IMR-90 (cell line): ENCODE results near the gene NPTN. TPM values are rescaled to one million over a fixed set of nuclear protein-coding genes. Genes with fewer than 3 reads are reported as not detected.

Experiments used
- ATAC-seq: fragments of 200-7000 bp; cut with Tn5 transposase; 2 replicates; pipeline ENCODE4 v1.9.1; 2020; ENCODE audit warnings: low read depth, mild to moderate bottlenecking, moderate library complexity
- BruUV-seq: library from RNA; stranded (reverse); fragments of 400-500 nt; replicated peaks from 2 replicates; lab custom pipeline; 2021; lab: Mats Ljungman, UMichigan
- CTCF ChIA-PET: fragments of 300-600 bp; formaldehyde crosslinking; extraction: SDS; loops from one replicate; lab custom pipeline; 2021; ENCODE audit warnings: antibody characterized with exemption; lab: Yijun Ruan, JAX
- POLR2A ChIA-PET: fragments of 300-600 bp; sonication (Branson Sonifier 250); formaldehyde crosslinking; loops from one replicate; lab custom pipeline; 2022; ENCODE audit warnings: antibody characterized with exemption; ENCODE audit not compliant: unreplicated experiment; lab: Charles Lee
- DNase-seq: peaks from one replicate; pipeline ENCODE4 v3.0.0; 2013
- H2AFZ ChIP-seq: replicated peaks from 2 replicates; pipeline ENCODE3; 2013; ENCODE audit warnings: low read length, mild to moderate bottlenecking; ENCODE audit not compliant: poor library complexity
- H2AK5ac ChIP-seq: 2 replicates; pipeline ENCODE4 v1.6.1; 2013; ENCODE audit warnings: low read depth, low read length, inconsistent platforms
- H2AK9ac ChIP-seq: replicated peaks from 2 replicates; pipeline ENCODE3; 2013; ENCODE audit warnings: mild to moderate bottlenecking, low read depth, low read length, moderate library complexity; ENCODE audit not compliant: poor library complexity
- H2BK120ac ChIP-seq: 2 replicates; pipeline ENCODE4 v1.6.1; 2013; ENCODE audit warnings: low read depth, low read length, inconsistent platforms
- H2BK15ac ChIP-seq: 3 replicates; pipeline ENCODE4 v1.6.1; 2013; ENCODE audit warnings: low read depth, low read length, inconsistent platforms
- H2BK20ac ChIP-seq: 2 replicates; pipeline ENCODE4 v1.6.1; 2013; ENCODE audit warnings: low read depth, mild to moderate bottlenecking, inconsistent platforms, low read length, moderate library complexity
- H2BK5ac ChIP-seq: 2 replicates; pipeline ENCODE4 v1.6.1; 2013; ENCODE audit warnings: mild to moderate bottlenecking, low read depth, low read length, inconsistent platforms; ENCODE audit not compliant: poor library complexity, severe bottlenecking
- H3K14ac ChIP-seq: replicated peaks from 2 replicates; pipeline ENCODE4 v1.6.1; 2013; ENCODE audit warnings: low read depth, low read length, inconsistent platforms
- H3K18ac ChIP-seq: 2 replicates; pipeline ENCODE4 v1.6.1; 2013; ENCODE audit warnings: low read depth, low read length, control low read depth
- H3K23ac ChIP-seq: 2 replicates; pipeline ENCODE4 v1.6.1; 2013; ENCODE audit warnings: low read depth, low read length, inconsistent platforms
- H3K27ac ChIP-seq: 2 replicates; pipeline ENCODE4 v1.5.1; 2013; ENCODE audit warnings: mild to moderate bottlenecking, control low read depth, low read length; ENCODE audit not compliant: insufficient read depth
- H3K27me3 ChIP-seq: 2 replicates; pipeline ENCODE4 v1.6.1; 2013; ENCODE audit warnings: low read length; ENCODE audit not compliant: control insufficient read depth, insufficient read depth
- H3K36me3 ChIP-seq: 2 replicates; pipeline ENCODE4 v1.6.1; 2013; ENCODE audit warnings: low read length, mixed read lengths; ENCODE audit not compliant: control insufficient read depth, insufficient read depth
- H3K4ac ChIP-seq: 2 replicates; pipeline ENCODE4 v1.6.1; 2013; ENCODE audit warnings: low read depth, low read length, inconsistent platforms
- H3K4me1 ChIP-seq: 2 replicates; pipeline ENCODE4 v1.6.1; 2013; ENCODE audit warnings: low read length, mixed read lengths; ENCODE audit not compliant: control insufficient read depth, insufficient read depth
- H3K4me2 ChIP-seq: 2 replicates; pipeline ENCODE4 v1.6.1; 2013; ENCODE audit warnings: low read depth, mild to moderate bottlenecking, control low read depth, low read length, moderate library complexity
- H3K4me3 ChIP-seq: 2 replicates; pipeline ENCODE4 v1.5.1; 2013; ENCODE audit warnings: low read depth, mild to moderate bottlenecking, control low read depth, low read length, moderate library complexity; ENCODE audit not compliant: insufficient read depth
- H3K56ac ChIP-seq: 2 replicates; pipeline ENCODE4 v1.6.1; 2013; ENCODE audit warnings: low read length, inconsistent platforms; ENCODE audit not compliant: insufficient read depth; ENCODE audit errors: extremely low read depth
- H3K79me1 ChIP-seq, 2 experiments: 2 replicates each; pipeline ENCODE4 v1.6.1; 2013; ENCODE audit warnings: low read length in 2 of 2, inconsistent platforms in 1 of 2, low read depth in 1 of 2
- H3K9ac ChIP-seq: 2 replicates; pipeline ENCODE4 v1.6.1; 2013; ENCODE audit warnings: low read depth, low read length, control low read depth
- H3K9me1 ChIP-seq: 2 replicates; pipeline ENCODE4 v1.6.1; 2013; ENCODE audit warnings: low read length, inconsistent platforms; ENCODE audit not compliant: insufficient read depth
- H3K9me3 ChIP-seq: 2 replicates; pipeline ENCODE4 v1.6.1; 2013; ENCODE audit warnings: low read length; ENCODE audit not compliant: control insufficient read depth, insufficient read depth
- H4K20me1 ChIP-seq: 2 replicates; pipeline ENCODE4 v1.6.1; 2013; ENCODE audit warnings: low read length, inconsistent platforms; ENCODE audit not compliant: insufficient read depth
- H4K5ac ChIP-seq: 2 replicates; pipeline ENCODE4 v1.6.1; 2013; ENCODE audit warnings: mild to moderate bottlenecking, low read depth, low read length, control low read depth
- H4K8ac ChIP-seq, 2 experiments: 2 replicates each; pipeline ENCODE4 v1.6.1; 2013; ENCODE audit warnings: low read depth in 2 of 2, low read length in 2 of 2, control low read depth in 1 of 2, inconsistent platforms in 1 of 2
- H4K91ac ChIP-seq: 2 replicates; pipeline ENCODE4 v1.6.1; 2013; ENCODE audit warnings: low read depth, low read length, inconsistent platforms; ENCODE audit not compliant: insufficient read depth
- WGBS, 2 experiments: methylation state at CpG; one replicate each; pipeline versions ENCODE4 v1.1.5 to v1.1.7; 2013; ENCODE audit warnings: missing lambda C conversion rate in 2 of 2; ENCODE audit not compliant: insufficient read length in 1 of 2; ENCODE audit errors: extremely low coverage in 2 of 2; 5-methylcytosine and 5-hydroxymethylcytosine counted together
- dilution Hi-C: fragments of 300-500 bp; cut with HindIII; formaldehyde crosslinking; loops from one replicate; pipeline ENCODE4 v1.14.3; 2018; ENCODE audit warnings: low sequenced_read_pairs; ENCODE audit not compliant: unreplicated experiment
- in situ Hi-C: fragments of 300-500 bp; cut with MboI; formaldehyde crosslinking; loops from 3 replicates; pipeline ENCODE4 v1.14.3; 2019; ENCODE audit warnings: low sequenced_read_pairs, inconsistent platforms, mixed read lengths
- intact Hi-C: fragments of 100-400 bp; cut with micrococcal nuclease; formaldehyde crosslinking; loops from 2 replicates; pipeline ENCODE4 v1.10.0; 2022
- polyA plus RNA-seq, 3 experiments: library from polyadenylated mRNA; depleted of rRNA; stranded (reverse); fragments of >200 nt; gene quantifications; 2 replicates each; pipeline ENCODE4 v1.2.3, GENCODE V29; 2012; ENCODE audit warnings: low replicate concordance in 1 of 3
- total RNA-seq: library from RNA; depleted of rRNA; stranded (reverse); fragments of >200 nt; gene quantifications from 2 replicates; pipeline ENCODE4 v1.2.3, GENCODE V29; 2012
- TF ChIP-seq, protein P1 (sequence below): fragments of 150-350 bp; IDR thresholded peaks from 2 replicates; pipeline ENCODE4 v1.6.1; 2016; ENCODE audit warnings: low read depth, mild to moderate bottlenecking, low read length, moderate library complexity, borderline replicate concordance

Gene NPTN
- total and polyA plus RNA-seq, 2 of the 4 experiments (the other 2 are of a cell fraction) = 171 to 329 TPM

DNA sequence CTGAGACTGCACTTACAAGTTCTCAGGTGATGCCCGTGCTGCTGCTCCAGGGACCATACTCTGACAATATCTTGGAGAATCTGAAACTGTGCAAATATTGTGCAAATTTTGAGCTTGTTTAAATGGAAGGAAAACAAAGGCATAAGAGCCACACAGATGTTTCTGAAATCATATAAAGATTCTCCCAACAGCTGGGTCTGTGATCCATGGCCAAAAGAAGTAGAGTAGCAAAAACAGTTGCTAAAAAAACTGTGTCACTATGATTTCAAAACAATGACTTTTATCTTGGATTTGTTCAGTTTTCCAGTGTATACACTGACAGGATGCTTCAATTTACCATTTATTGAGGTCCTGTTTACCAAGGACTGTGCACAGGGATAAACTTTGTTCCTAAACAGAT is 25.3 kb downstream of the NPTN start:
- no peak overlapping the region for H3K9ac ChIP-seq
- no peaks in the 10 kb centered on the region for H3K36me3 ChIP-seq
- no peak overlapping the region for H3K18ac ChIP-seq
- no peak overlapping the region for H3K4me3 ChIP-seq
- H3K23ac ChIP-seq = no peak overlapping the region; the same call in 1 of the 2 replicates
- no peak overlapping the region for H2BK20ac ChIP-seq
- in situ Hi-C loops (no loop called here), intact Hi-C loops (loop anchor here (2.0 kb wide), 1 partner anchor 13 kb away; no protein-coding TSS in a partner anchor), dilution Hi-C loops (no loop called here)
- H3K27me3 ChIP-seq = no peaks in the 10 kb centered on the region
- no peak overlapping the region for H2BK15ac ChIP-seq
- no peak overlapping the region for H2BK120ac ChIP-seq
- H4K91ac ChIP-seq = no peak overlapping the region
- no peak overlapping the region for H3K14ac ChIP-seq
- ATAC-seq (no peak), DNase-seq (no peak)
- POLR2A ChIA-PET = no interaction called here
- H2AFZ ChIP-seq = no peak overlapping the region
- H3K56ac ChIP-seq = no peak overlapping the region
- H3K79me1 ChIP-seq = peaks cover 14 to 78% of the 10 kb centered on the region in 2 experiments
- no peak overlapping the region for H4K8ac ChIP-seq
- no peak overlapping the region for H2BK5ac ChIP-seq
- H4K5ac ChIP-seq = no peak overlapping the region
- TF ChIP-seq, protein P1, sequence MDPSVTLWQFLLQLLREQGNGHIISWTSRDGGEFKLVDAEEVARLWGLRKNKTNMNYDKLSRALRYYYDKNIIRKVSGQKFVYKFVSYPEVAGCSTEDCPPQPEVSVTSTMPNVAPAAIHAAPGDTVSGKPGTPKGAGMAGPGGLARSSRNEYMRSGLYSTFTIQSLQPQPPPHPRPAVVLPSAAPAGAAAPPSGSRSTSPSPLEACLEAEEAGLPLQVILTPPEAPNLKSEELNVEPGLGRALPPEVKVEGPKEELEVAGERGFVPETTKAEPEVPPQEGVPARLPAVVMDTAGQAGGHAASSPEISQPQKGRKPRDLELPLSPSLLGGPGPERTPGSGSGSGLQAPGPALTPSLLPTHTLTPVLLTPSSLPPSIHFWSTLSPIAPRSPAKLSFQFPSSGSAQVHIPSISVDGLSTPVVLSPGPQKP = no peak
- H2AK5ac ChIP-seq = no peak overlapping the region
- peaks cover 85% of the 10 kb centered on the region for H4K20me1 ChIP-seq
- H3K4me2 ChIP-seq = 0 out of 2 replicates have a peak overlapping the region, but pooled peaks have one; percentile 17
- peaks cover 14% of the 10 kb centered on the region for H3K4me1 ChIP-seq
- no CpG with 5 or more reads among the region's 1 CpG for WGBS, 2 experiments
- H2AK9ac ChIP-seq = no peak overlapping the region
- BruUV-seq = no TSS peak
- H3K27ac ChIP-seq = no peak overlapping the region
- CTCF ChIA-PET = interaction anchor here (0.7 to 1.4 kb wide), 2 partner anchors 28 to 92 kb away, joined by 3 read pairs; no protein-coding TSS in a partner anchor
- no peaks in the 10 kb centered on the region for H3K9me3 ChIP-seq
- peaks cover 25% of the 10 kb centered on the region for H3K9me1 ChIP-seq
- H3K4ac ChIP-seq = no peak overlapping the region
